UCSD-AML1 (cell line): Measurements from ENCODE around the gene FGD4.

Source experiments
- DNase-seq: peaks from one replicate; lab custom pipeline; 2025; ENCODE audit not compliant: unreplicated experiment; lab: John Stamatoyannopoulos, UW

Gene FGD4

GRCh38 chr12:32603071-32603470 is 203.7 kb downstream of the FGD4 start:
- no peak for DNase-seq

GRCh38 chr12:32603858-32604257 is 204.5 kb downstream of the FGD4 start:
- DNase-seq = no peak

- DNase-seq = no peak
Measured at GRCh38 chr12:32604565-32604964, 205.2 kb downstream of the FGD4 start.

GRCh38 chr12:32605326-32606095 is 206.2 kb downstream of the FGD4 start:
- no peak for DNase-seq

- DNase-seq = no peak
Measured at GRCh38 chr12:32606443-32606842, 207.1 kb downstream of the FGD4 start.

GRCh38 chr12:32609966-32610365 is 210.6 kb downstream of the FGD4 start:
- no peak for DNase-seq

GRCh38 chr12:32611986-32612385 is 212.6 kb downstream of the FGD4 start:
- DNase-seq = no peak

- no peak for DNase-seq
Measured at GRCh38 chr12:32612658-32613614, 213.6 kb downstream of the FGD4 start.

GRCh38 chr12:32615441-32615840 is 216.1 kb downstream of the FGD4 start:
- no peak for DNase-seq

- no peak for DNase-seq
Measured at GRCh38 chr12:32617534-32617933, 218.2 kb downstream of the FGD4 start.

GRCh38 chr12:32618115-32618514 is 218.8 kb downstream of the FGD4 start:
- no peak for DNase-seq

- no peak for DNase-seq
Measured at GRCh38 chr12:32627976-32628375, 228.6 kb downstream of the FGD4 start.

GRCh38 chr12:32641287-32641901 is 242.0 kb downstream of the FGD4 start:
- no peak for DNase-seq

- DNase-seq = no peak
Measured at GRCh38 chr12:32644431-32644830, 245.1 kb downstream of the FGD4 start.

GRCh38 chr12:32647275-32647674 is 247.9 kb downstream of the FGD4 start:
- DNase-seq = no peak

GRCh38 chr12:32650508-32650907 is 251.2 kb downstream of the FGD4 start:
- DNase-seq = no peak

GRCh38 chr12:32651151-32651955 is 252.0 kb downstream of the FGD4 start:
- no peak for DNase-seq

GRCh38 chr12:32651956-32652210 is 252.5 kb downstream of the FGD4 start:
- DNase-seq = no peak

GRCh38 chr12:32659908-32660440 is 260.6 kb downstream of the FGD4 start:
- DNase-seq = no peak

- DNase-seq = no peak
Measured at GRCh38 chr12:32661706-32662105, 262.3 kb downstream of the FGD4 start.

- no peak for DNase-seq
Measured at GRCh38 chr12:32662665-32663064, 263.3 kb downstream of the FGD4 start.
